OCI-LY3 (cell line): ENCODE data around the gene CLEC16A.

Experiments
- CTCF ChIP-seq: fragments of 200-600, 300-600 bp; sonication (generic); IDR thresholded peaks from 2 replicates; pipeline ENCODE4 v1.5.1; 2014; ENCODE audit warnings: antibody characterized with exemption, low read length, low read depth
- EZH2phosphoT487 ChIP-seq: fragments of 200-600 bp; shearing (Covaris generic); IDR thresholded peaks from 2 replicates; pipeline ENCODE4 v1.6.1; 2018; ENCODE audit warnings: antibody characterized with exemption, mixed run types, low read depth

GRCh38 chr16:11058832-11059231 lies 114.5 kb downstream of the CLEC16A start:
- no peak for TF ChIP-seq CTCF
- TF ChIP-seq EZH2phosphoT487 = no peak
